Measurements from ENCODE around the gene SCAMP4. TPM values are rescaled to one million over a fixed set of nuclear protein-coding genes. Genes with fewer than 3 reads are reported as not detected.
"Not testable (repeated sequence)": the region's sequence is repeated elsewhere in the genome, so short reads cannot be mapped to it uniquely, and the experiment has no call there.

Gene SCAMP4
- total and polyA plus RNA-seq, 2 experiments from 2014 or later: 53.7 to 62.5 TPM

DNA sequence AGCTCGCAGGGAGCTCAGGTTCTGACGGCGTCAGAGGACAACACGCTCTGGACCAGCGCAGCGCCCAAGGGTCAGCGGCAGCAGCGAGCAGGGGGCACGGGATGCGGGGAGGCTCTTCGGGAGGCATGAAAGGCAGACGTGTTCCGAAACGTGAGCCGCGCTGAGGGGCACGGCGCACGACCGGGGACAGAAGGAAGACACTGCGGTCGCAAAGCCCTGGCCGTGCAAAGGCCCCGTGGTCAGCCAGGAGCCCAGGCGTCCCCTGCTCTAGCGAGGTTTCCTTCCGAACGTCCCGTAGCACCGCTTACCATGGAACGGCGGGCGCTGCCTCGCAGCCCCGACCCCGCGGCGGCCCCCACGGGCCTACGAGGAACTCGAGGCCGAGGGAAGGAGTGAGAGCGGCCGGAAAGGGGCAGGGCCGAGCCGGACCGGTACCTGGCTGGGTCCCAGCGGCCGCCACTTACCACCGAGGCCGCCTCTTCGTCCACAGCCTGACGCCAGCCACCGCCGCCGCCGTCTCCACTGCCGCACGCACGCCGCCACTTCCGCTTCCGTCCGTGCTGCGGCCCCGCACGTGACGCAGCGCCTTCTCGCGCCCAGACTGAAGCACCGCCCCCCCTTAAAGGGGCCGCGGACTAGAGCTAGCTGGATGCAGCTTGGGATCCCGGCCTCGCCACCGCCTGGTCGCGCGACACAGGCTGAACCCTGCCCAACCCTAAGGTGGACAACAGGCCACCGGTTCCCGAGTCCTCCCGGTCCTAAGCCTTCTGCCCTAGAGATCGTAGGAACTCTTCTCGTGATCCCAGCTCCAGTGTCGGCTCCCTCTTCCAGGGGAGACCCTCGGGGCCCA is 29.3 kb upstream of the SCAMP4 start:
- Histone ChIP-seq H3K4me3 (peak overlapping the region; percentile 94), H3K9me3 (ENCODE audit: low read depth) (no peaks in the 10 kb centered on the region), H3K27me3 (no peaks in the 10 kb centered on the region), H3K4me1 (ENCODE audit: low read depth) (peaks cover 16% of the 10 kb centered on the region), H3K27ac (peak overlapping the region; percentile 93), H3K36me3 (no peaks in the 10 kb centered on the region)
- TF ChIP-seq, protein P1, sequence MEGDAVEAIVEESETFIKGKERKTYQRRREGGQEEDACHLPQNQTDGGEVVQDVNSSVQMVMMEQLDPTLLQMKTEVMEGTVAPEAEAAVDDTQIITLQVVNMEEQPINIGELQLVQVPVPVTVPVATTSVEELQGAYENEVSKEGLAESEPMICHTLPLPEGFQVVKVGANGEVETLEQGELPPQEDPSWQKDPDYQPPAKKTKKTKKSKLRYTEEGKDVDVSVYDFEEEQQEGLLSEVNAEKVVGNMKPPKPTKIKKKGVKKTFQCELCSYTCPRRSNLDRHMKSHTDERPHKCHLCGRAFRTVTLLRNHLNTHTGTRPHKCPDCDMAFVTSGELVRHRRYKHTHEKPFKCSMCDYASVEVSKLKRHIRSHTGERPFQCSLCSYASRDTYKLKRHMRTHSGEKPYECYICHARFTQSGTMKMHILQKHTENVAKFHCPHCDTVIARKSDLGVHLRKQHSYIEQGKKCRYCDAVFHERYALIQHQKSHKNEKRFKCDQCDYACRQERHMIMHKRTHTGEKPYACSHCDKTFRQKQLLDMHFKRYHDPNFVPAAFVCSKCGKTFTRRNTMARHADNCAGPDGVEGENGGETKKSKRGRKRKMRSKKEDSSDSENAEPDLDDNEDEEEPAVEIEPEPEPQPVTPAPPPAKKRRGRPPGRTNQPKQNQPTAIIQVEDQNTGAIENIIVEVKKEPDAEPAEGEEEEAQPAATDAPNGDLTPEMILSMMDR (IDR thresholded peaks at IDR 0.05; ENCODE audit: low read depth, low read length): no peak
- DNase-seq (ENCODE audit: low read depth in 1 of 2, low spot score in 1 of 2): peak; percentile 93 to 96

DNA sequence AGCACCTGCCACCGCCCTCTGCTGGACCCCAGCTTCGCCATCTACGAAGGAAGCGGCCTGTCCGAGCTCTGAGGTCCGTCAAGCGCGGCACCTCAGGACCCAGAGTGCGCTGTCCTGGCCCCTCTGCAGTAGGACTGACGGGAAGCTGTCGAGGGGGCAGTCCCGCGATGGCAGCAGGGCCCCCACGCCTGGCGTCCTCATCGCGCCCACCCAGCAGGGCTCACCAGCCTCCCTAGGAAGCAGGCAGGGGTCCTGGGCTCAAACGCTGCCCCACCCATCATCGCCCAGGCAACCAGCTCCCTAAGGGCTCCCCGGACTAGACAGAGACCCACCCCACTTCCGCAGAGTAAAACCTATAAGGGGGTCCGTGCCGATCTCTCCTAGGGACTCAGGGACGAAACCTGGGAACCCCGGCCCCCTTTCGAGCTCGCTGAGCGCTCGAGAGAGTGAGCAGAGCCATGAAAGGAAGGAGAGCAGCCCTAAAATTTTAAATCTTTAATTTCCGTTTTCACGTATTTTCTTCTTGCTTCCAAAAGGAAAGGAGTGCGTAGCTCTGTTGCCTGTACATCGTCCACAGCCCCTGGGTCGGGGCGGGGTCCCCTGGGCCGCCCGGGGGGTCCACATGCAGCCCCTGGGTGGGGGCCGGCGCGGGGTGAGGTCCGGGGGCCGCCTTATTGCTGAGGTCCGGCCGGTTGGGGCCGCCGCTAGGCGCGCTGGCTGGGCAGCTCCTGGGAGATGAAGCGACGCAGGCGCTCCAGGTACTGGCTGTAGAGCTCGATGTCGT is 28.5 kb upstream of the SCAMP4 start:
- H3K27ac ChIP-seq: peak overlapping the region; percentile 93
- TF ChIP-seq, protein P1 (IDR thresholded peaks at IDR 0.05; ENCODE audit: low read depth, low read length): peak; percentile 14
- H3K27me3 ChIP-seq; DNase-seq (ENCODE audit: low read depth in 1 of 2, low spot score in 1 of 2); H3K36me3 ChIP-seq; H3K9me3 ChIP-seq (ENCODE audit: low read depth): not testable (repeated sequence)
- H3K4me3 ChIP-seq: peak overlapping the region; percentile 94
- H3K4me1 ChIP-seq (ENCODE audit: low read depth): peaks cover 16% of the 10 kb centered on the region

DNA sequence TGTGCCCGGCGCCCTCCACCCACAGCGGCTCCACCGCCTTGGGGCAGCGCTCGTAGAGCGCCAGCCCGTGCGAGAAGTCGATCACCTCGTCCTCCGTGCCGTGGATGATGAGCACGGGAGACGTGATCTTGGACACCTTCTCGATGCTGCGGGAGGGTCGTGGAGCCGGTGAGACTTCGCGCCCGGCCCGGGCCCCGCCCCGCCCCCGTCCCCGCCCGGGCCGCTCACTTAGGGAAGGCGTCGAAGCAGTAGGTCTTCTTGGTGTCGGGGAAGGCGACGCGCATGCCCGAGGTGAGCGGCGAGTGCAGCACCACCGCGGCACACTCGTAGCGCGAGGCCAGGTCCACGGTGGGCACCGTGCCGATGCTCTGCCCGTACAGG is 27.9 kb upstream of the SCAMP4 start:
- not testable (repeated sequence) for H3K36me3 ChIP-seq; H3K9me3 ChIP-seq (ENCODE audit: low read depth); H3K4me3 ChIP-seq; DNase-seq (ENCODE audit: low read depth in 1 of 2, low spot score in 1 of 2); H3K27me3 ChIP-seq; H3K27ac ChIP-seq
- H3K4me1 ChIP-seq (ENCODE audit: low read depth): peaks cover 22% of the 10 kb centered on the region

DNA sequence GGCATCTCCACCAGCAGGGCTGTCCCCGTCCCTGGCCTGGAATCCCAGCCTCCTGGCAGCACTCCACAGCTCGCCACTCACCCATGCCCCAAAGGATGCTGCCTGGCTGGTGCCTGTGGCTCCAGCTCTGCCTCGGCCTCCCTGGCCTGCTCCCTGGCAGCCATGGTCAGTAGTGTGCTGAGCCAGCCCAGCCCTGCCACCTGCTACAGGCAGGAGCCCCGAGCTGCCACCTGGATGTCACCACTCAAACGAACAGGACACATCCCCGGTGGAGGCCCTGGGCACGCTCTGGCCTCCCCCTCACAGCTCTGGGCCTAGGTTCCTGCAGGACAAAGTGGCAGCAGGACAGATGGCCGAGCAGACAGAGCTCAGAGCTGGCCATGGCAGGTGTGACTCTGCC is 26.6 kb upstream of the SCAMP4 start:
- not testable (repeated sequence) for DNase-seq (ENCODE audit: low read depth in 1 of 2, low spot score in 1 of 2); H3K36me3 ChIP-seq; H3K9me3 ChIP-seq (ENCODE audit: low read depth); H3K27ac ChIP-seq; H3K27me3 ChIP-seq; H3K4me3 ChIP-seq
- H3K4me1 ChIP-seq (ENCODE audit: low read depth): peaks cover 30% of the 10 kb centered on the region

DNA sequence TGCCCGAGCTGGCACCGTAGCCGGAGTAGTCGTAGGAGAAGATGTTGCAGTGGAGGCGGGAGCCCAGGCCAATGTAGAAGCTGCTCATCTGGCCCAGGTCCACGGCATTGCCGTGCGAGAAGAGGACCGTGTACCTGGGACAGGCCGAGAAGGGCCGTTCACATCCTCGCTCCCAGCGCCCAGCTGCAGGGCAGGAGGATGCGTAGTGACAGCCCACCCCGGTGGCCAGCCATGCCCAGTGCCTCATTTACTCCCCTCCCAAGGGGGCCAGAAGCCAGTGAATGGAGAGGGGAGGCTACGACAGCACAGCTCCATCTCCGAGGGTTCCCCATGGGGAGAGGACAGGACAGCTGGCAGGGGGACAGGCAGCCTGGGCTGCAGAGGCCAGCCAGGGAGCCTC is 25.2 kb upstream of the SCAMP4 start:
- not testable (repeated sequence) for H3K4me3 ChIP-seq; H3K9me3 ChIP-seq (ENCODE audit: low read depth); H3K36me3 ChIP-seq; H3K27ac ChIP-seq; DNase-seq (ENCODE audit: low read depth in 1 of 2, low spot score in 1 of 2); H3K27me3 ChIP-seq
- H3K4me1 ChIP-seq (ENCODE audit: low read depth): peaks cover 25% of the 10 kb centered on the region

DNA sequence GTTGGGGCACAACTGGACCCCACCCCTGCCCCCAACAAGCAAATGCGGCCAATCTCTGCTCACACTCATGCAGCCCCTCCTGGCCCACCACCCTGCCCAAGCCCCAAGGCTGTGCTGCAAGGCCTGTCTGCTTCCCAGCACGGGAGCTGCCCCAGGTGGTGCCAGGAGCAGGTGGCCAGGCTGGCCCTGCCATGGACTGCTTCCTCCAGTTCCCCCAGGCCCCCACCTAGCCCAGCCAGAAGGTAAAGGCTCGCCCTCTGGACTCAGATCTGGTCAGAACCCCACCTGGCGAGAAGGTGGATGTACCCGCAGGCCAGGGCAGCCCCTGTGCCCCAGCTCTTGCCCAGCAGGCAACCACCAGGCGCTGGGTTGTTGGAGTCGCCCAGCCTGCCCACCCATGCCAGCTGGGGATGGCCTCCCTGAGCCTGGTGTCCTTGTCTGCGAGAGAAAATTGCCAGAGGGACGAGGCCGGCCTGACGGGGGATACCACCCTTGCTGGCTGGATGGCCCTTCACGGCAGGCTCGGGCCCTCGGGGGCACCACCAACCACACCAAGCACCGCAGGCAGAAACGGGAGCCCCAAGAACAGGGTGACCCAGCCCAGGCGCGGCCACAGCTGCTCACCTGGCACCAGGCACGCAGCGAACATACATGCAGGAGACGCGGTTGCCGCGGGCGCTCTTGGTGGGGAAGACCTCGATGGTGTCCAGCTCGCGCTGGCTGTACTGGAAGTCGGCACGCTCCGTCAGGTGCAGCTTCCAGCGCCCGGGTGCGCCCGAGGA is 24.4 kb upstream of the SCAMP4 start:
- H3K27me3 ChIP-seq: no peaks in the 10 kb centered on the region
- no peak for DNase-seq (ENCODE audit: low read depth in 1 of 2, low spot score in 1 of 2)

DNA sequence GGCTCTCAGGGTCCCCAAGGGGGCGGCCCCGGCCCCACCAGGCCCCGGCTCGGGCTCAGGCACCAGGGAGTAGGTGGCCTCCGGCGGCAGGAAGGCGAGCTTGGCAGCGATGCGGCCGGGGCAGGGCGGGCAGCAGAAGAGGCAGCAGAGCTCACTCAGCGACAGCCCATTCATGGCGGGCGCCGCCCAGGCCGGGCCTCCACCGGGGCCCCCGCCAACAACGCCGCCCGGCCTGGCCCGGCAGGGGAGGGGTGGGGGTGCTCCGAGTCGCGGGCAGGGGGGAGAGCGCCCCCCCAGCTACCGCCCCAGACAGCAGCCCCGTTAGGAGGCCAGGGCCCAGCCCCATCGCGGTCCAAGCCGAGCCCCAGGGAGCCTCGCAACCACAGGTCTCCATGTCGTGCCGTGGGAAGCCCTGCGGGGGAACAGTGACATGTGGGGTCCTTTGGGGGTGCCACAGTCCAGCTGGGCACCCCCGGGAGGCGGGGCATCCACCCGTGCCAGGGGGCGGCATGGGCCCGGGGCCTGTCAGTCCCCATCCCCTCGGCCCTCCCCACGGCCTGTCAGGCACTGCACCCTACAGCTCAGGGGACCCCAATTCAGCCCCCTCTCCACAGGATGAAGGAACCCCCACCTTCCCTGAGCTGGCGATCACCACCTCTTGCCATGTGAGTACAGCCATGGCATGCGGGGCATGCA is 23.7 kb upstream of the SCAMP4 start:
- not testable (repeated sequence) for H3K27ac ChIP-seq; H3K36me3 ChIP-seq; H3K27me3 ChIP-seq; H3K4me3 ChIP-seq; H3K9me3 ChIP-seq (ENCODE audit: low read depth); DNase-seq (ENCODE audit: low read depth in 1 of 2, low spot score in 1 of 2)
- H3K4me1 ChIP-seq (ENCODE audit: low read depth): peaks cover 21% of the 10 kb centered on the region

More for the DNA sequence above, 24.4 kb upstream of the SCAMP4 start:
- no peaks in the 10 kb centered on the region for H3K9me3 ChIP-seq (ENCODE audit: low read depth)
- no peaks in the 10 kb centered on the region for H3K36me3 ChIP-seq
- TF ChIP-seq, protein P1 (IDR thresholded peaks at IDR 0.05; ENCODE audit: low read depth, low read length): no peak
- H3K4me3 ChIP-seq: no peak overlapping the region
- no peak overlapping the region for H3K27ac ChIP-seq
- peaks cover 25% of the 10 kb centered on the region for H3K4me1 ChIP-seq (ENCODE audit: low read depth)
